HG03066 (cell line): ENCODE results near the gene SBF1.

Experiments used
- ATAC-seq: cut with Tn5 transposase; IDR thresholded peaks from one replicate; pipeline ENCODE4 v1.9.1; 2021; ENCODE audit warnings: low read depth; ENCODE audit not compliant: unreplicated experiment

The SBF1 gene

GRCh38 chr22:50507421-50507990 lies 32.7 kb upstream of the SBF1 start, which contains the start of gene LMF2:
Gene LMF2 (minus strand): TSS chr22:50507702. CDS start chr22:50507675, 27 bp downstream.
- peak; percentile 54 for ATAC-seq

- ATAC-seq = no peak
These were observed 32.0 kb upstream of the SBF1 start for GRCh38 chr22:50506611-50507420.

GRCh38 chr22:50505776-50506610 lies 31.2 kb upstream of the SBF1 start:
- ATAC-seq = no peak

GRCh38 chr22:50505276-50505775 lies 30.5 kb upstream of the SBF1 start:
- ATAC-seq = no peak

GRCh38 chr22:50504369-50505211 lies 29.8 kb upstream of the SBF1 start:
- no peak for ATAC-seq

- ATAC-seq = no peak
These were observed 28.8 kb upstream of the SBF1 start for GRCh38 chr22:50503475-50504145.

GRCh38 chr22:50502628-50503474 lies 28.0 kb upstream of the SBF1 start:
- no peak for ATAC-seq

- no peak for ATAC-seq
These were observed 27.3 kb upstream of the SBF1 start for GRCh38 chr22:50502096-50502495.

- no peak for ATAC-seq
These were observed 25.6 kb upstream of the SBF1 start for GRCh38 chr22:50500452-50500851.

- ATAC-seq = no peak
These were observed 23.6 kb upstream of the SBF1 start for GRCh38 chr22:50498322-50498890.

- no peak for ATAC-seq
These were observed 22.3 kb upstream of the SBF1 start for GRCh38 chr22:50497093-50497492.

GRCh38 chr22:50490531-50491308 lies 15.9 kb upstream of the SBF1 start:
- no peak for ATAC-seq

GRCh38 chr22:50489363-50490243 lies 14.8 kb upstream of the SBF1 start:
- ATAC-seq = no peak

GRCh38 chr22:50488886-50489285 lies 14.1 kb upstream of the SBF1 start:
- ATAC-seq = no peak

- ATAC-seq = no peak
These were observed 13.3 kb upstream of the SBF1 start for GRCh38 chr22:50488006-50488677.
